ENCODE data around the gene FNDC3A.

DNA sequence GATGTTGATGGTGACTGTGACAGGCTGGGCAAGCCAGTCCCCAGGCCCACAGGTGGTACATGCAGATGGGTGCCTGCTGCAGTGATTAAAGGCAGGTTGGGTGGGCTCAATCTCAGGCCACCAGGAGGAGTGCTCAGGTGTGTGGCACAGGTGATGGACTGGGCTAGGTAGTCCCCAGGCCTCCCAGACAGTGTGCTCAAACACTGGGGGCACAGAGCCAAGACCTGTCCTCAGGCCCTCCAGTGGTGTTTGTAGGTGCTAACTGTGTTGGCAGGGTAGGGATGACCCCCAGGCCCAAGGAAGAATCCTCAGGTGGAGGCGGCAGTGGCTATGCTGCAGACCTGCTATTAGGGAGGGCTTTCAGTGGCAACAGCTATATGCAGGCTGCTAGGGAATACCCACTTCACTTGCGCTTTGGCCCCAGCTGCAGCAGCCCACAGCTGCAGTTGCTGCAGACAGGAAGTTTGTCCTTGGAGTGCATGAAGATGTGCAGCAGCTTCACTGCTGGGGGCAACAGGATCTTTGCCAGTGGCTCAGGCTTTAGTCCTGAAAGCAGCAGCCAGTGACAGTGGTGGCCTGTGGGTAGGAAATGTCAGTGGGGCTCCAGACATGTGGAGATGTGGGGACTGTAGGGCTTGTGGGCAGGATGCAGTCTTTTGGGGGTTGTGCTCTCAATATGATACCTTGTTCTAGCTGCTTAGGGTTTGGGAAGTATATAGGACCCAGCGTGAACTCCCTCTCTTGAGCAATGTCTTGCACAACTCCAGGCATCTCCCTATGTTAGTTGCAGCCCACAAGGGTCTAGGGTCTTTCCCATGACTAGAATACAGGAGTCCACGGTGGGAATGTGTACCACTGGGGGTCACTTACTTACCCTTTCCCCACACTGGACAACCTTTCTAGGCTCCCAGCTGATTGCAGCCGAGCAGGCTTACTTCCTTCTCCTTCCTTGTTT lies 190.4 kb downstream of the FNDC3A start:
- TF ChIP-seq EZH2phosphoT487 (conservative IDR thresholded peaks at IDR 0.05; ENCODE audit: low read length), result no peak
- TF ChIP-seq, protein P1, sequence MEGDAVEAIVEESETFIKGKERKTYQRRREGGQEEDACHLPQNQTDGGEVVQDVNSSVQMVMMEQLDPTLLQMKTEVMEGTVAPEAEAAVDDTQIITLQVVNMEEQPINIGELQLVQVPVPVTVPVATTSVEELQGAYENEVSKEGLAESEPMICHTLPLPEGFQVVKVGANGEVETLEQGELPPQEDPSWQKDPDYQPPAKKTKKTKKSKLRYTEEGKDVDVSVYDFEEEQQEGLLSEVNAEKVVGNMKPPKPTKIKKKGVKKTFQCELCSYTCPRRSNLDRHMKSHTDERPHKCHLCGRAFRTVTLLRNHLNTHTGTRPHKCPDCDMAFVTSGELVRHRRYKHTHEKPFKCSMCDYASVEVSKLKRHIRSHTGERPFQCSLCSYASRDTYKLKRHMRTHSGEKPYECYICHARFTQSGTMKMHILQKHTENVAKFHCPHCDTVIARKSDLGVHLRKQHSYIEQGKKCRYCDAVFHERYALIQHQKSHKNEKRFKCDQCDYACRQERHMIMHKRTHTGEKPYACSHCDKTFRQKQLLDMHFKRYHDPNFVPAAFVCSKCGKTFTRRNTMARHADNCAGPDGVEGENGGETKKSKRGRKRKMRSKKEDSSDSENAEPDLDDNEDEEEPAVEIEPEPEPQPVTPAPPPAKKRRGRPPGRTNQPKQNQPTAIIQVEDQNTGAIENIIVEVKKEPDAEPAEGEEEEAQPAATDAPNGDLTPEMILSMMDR (IDR thresholded peaks at IDR 0.05; ENCODE audit: insufficient read depth, low read length, poor library complexity, severe bottlenecking), result no peak
